Adrenal gland (tissue), 12 donors: ENCODE data around the gene HSP90AB1. TPM values are rescaled to one million over a fixed set of nuclear protein-coding genes. Genes with fewer than 3 reads are reported as not detected.

Experiments used
- DNase-seq, 7 donors: peaks; one replicate each; pipeline ENCODE4 v3.0.0-alpha.2; 2019 to 2020
- H3K27ac ChIP-seq, 5 donors: fragments of 200-600 bp; sonication (generic) in 4 of 5; 1 replicate in 3 of 5; 2 replicates in 2 of 5; pipeline versions ENCODE4 v1.5.1 to v1.8.0; 2016 to 2020; ENCODE audit warnings: mild to moderate bottlenecking in 1 of 5
- H3K27me3 ChIP-seq: fragments of 200-600 bp; 2 replicates; pipeline ENCODE4 v1.8.0; 2021
- H3K36me3 ChIP-seq, 2 donors: fragments of 200-600 bp; replicated peaks in 1 of 2; 1 replicate in 1 of 2; 2 replicates in 1 of 2; pipeline versions ENCODE4 v1.5.1 to v1.8.0; 2018 to 2022
- H3K4me1 ChIP-seq, 2 donors: fragments of 200-600 bp; replicated peaks in 1 of 2; 1 replicate in 1 of 2; 2 replicates in 1 of 2; pipeline versions ENCODE4 v1.5.1 to v1.8.0; 2018 to 2021
- H3K4me3 ChIP-seq, 4 donors: fragments of 200-600 bp; sonication (generic) in 3 of 4; one replicate each; pipeline ENCODE4 v1.5.1; 2016 to 2018
- H3K9me3 ChIP-seq, 3 donors: fragments of 200-600 bp; sonication (generic) in 1 of 3; replicated peaks in 1 of 3; 1 replicate in 2 of 3; 2 replicates in 1 of 3; pipeline versions ENCODE4 v1.5.1 to v1.8.0; 2016 to 2021
- POLR2A ChIP-seq, 2 donors: fragments of 450-650 bp; IDR thresholded peaks; one replicate each; pipeline ENCODE4 v1.6.1; 2017; ENCODE audit warnings: antibody characterized with exemption in 2 of 2, mild to moderate bottlenecking in 2 of 2, moderate library complexity in 1 of 2
- WGBS, 4 donors: extraction: QIAGEN DNeasy Blood & Tissue Kit in 2 of 4; methylation state at CpG; one replicate each; pipeline versions ENCODE4 v1.1.5 to v1.1.7; 2013 to 2017; 5-methylcytosine and 5-hydroxymethylcytosine counted together
- intact Hi-C, 2 donors: fragments of 100-400 bp; cut with DNase I; formaldehyde crosslinking; loops; one replicate each; pipeline versions ENCODE4 v1.14.1 to v1.15.0; 2022 to 2023
- polyA plus RNA-seq, 3 donors: library from polyadenylated mRNA; stranded (reverse); fragments of 200-250 nt in 2 of 3; fragments of 350-450 nt in 1 of 3; fragmentation: Illumina TruSeq in 1 of 3; extraction: RNeasy Lipid Tissue Mini Kit (QIAGEN cat#74804) in 1 of 3; gene quantifications; one replicate each; pipeline ENCODE4 v1.2.3, GENCODE V29; 2013 to 2014
- total RNA-seq, 9 donors: library from RNA; depleted of rRNA in 4 of 9; stranded (reverse); fragments of >200 nt in 4 of 9; fragments of 120-200 nt in 1 of 9; fragmentation: NEBNext Ultra II Directional in 1 of 9; extraction: Animal tissue kit (Norgen Biotek cat#: 25700) in 1 of 9; gene quantifications; one replicate each; pipeline versions ENCODE4 v1.1.0 to v1.2.4, GENCODE V29; 2013 to 2023
- TF ChIP-seq, protein P1 (sequence below), 6 experiments: fragments of 450-650 bp in 4 of 6; fragments of 200-600 bp in 2 of 6; sonication (generic) in 1 of 6; IDR thresholded peaks; 1 replicate in 5 of 6; 2 replicates in 1 of 6; pipeline versions ENCODE4 v1.5.1 to v1.8.0; 2016 to 2021; ENCODE audit warnings: antibody characterized with exemption in 6 of 6, mild to moderate bottlenecking in 2 of 6, moderate library complexity in 1 of 6
- donor health status: healthy with polysubstance abuse.
- donor health status: Bipolar disorder and iron deficiency.
- donor health status: DM: yes; HTN: yes; CAD: no.
- donor health status: DM: no; HTN: no; CAD: no.
- donor health status: DM: no; HTN: no; CAD: no.
- donor health status: DM: yes; HTN: yes; CAD: no.

Gene HSP90AB1
- total and polyA plus RNA-seq, 12 donors = 275 to 2,249 (median 857) TPM

DNA sequence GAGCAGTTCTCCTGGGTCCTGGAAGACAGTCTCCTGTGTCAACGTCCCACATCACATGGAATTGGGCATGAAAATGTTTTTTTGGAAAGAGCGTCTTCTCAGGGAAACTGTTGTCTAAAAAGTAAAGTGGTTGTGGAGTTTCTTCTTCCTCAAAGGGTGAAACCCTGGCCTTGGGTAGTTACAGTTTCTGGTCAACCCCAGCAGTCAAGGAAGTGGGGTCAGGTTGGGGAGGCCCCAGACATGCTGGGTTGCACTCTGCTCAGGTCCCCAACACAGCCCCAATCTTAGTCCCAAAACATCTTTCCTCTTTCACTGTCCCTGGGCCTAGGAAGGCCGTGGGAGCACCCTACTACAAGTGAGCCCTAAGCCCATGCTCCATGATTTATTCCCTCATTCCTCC is 19.4 kb downstream of the HSP90AB1 start:
- H3K9me3 ChIP-seq = no peaks in the 10 kb centered on the region
- H3K4me3 ChIP-seq = no peak overlapping the region
- peak overlapping the region in 1 of 5 donors; percentile 82 for H3K27ac ChIP-seq
- H3K27me3 ChIP-seq = peaks cover 1% of the 10 kb centered on the region
- TF ChIP-seq, protein P1, sequence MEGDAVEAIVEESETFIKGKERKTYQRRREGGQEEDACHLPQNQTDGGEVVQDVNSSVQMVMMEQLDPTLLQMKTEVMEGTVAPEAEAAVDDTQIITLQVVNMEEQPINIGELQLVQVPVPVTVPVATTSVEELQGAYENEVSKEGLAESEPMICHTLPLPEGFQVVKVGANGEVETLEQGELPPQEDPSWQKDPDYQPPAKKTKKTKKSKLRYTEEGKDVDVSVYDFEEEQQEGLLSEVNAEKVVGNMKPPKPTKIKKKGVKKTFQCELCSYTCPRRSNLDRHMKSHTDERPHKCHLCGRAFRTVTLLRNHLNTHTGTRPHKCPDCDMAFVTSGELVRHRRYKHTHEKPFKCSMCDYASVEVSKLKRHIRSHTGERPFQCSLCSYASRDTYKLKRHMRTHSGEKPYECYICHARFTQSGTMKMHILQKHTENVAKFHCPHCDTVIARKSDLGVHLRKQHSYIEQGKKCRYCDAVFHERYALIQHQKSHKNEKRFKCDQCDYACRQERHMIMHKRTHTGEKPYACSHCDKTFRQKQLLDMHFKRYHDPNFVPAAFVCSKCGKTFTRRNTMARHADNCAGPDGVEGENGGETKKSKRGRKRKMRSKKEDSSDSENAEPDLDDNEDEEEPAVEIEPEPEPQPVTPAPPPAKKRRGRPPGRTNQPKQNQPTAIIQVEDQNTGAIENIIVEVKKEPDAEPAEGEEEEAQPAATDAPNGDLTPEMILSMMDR (IDR thresholded peaks at IDR 0.05) = no peak
- no peak for TF ChIP-seq POLR2A (IDR thresholded peaks at IDR 0.05)
- no peak for DNase-seq
- WGBS, 4 donors = 64 to 78% (median 72%) methylated on average over 3 of the region's 3 CpGs
- H3K4me1 ChIP-seq = peaks cover 21 to 28% of the 10 kb centered on the region in 2 donors
- H3K36me3 ChIP-seq = no peaks in the 10 kb centered on the region
- intact Hi-C loops = no loop called here

DNA sequence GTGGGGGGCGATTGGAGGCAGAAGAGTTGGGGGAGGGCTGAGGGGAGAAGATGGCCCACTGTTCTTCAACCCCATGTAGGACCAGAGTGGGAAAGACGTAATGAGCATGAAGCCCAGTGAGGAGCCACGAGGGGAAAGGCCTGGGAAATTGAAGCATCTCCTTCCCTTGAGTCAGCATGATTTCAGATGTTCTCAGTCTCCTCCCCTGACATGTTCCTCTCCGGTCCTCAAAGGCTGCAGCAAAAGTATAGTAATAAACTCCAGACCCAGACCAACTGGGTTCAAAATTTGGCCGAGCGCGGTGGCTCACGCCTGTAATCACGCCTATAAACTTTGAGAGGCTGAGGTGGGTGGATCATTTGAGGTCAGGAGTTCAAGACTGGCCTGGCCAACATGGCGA is 20.4 kb downstream of the HSP90AB1 start:
- intact Hi-C loops = no loop called here
- Histone ChIP-seq H3K27me3 (peaks cover 9% of the 10 kb centered on the region), H3K4me3 (no peak overlapping the region), H3K9me3 (no peaks in the 10 kb centered on the region), H3K4me1 (peaks cover 21 to 27% of the 10 kb centered on the region in 2 donors), H3K36me3 (no peaks in the 10 kb centered on the region), H3K27ac (no peak overlapping the region)
- no peak for DNase-seq
- TF ChIP-seq, protein P1 (IDR thresholded peaks at IDR 0.05) = no peak
- TF ChIP-seq POLR2A (IDR thresholded peaks at IDR 0.05) = no peak
- WGBS, 4 donors = 60 to 64% (median 61%) methylated on average over 9 to 10 of the region's 10 CpGs

DNA sequence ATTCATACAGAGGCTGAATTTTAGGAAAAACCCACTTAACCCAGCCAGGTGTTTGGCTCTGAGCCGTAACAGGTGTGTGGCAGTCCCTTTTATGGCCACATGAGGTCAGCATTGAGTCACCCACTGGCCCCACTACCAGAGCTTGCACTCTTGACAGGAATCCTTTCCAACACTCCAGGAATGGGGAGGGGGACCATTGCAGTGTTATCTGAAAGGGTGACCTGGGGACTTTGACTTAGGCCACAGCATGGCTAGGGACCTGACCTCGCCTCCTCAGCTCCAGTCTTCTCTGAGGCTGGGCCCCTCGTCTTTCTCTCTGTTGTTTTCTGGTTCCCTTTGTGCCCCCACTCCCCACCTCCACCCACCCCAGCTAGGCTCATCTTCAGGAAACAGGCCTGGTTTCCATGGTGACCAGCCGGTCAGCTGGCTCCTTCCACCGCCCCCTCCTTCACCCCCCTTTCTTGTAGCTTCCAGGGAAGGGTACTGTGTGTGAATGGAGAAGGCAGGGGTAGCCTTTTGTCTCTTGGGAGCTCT is 21.3 kb downstream of the HSP90AB1 start:
- Histone ChIP-seq H3K36me3 (no peaks in the 10 kb centered on the region), H3K4me1 (peaks cover 18 to 19% of the 10 kb centered on the region in 2 donors), H3K9me3 (no peaks in the 10 kb centered on the region), H3K4me3 (no peak overlapping the region), H3K27ac (no peak overlapping the region), H3K27me3 (peaks cover 11% of the 10 kb centered on the region)
- no peak for TF ChIP-seq POLR2A (IDR thresholded peaks at IDR 0.05)
- TF ChIP-seq, protein P1 (IDR thresholded peaks at IDR 0.05) = peak; percentile 83 to 94 (median 87)
- intact Hi-C loops = loop anchor here in 1 of 2 donors (2.0 kb wide), 1 partner anchor 71 kb away; no protein-coding TSS in a partner anchor
- DNase-seq = peak in 6 of 7 donors; percentile 43 to 85 (median 62)
- WGBS, 4 donors = 12 to 22% (median 21%) methylated on average over 4 to 5 of the region's 5 CpGs

DNA sequence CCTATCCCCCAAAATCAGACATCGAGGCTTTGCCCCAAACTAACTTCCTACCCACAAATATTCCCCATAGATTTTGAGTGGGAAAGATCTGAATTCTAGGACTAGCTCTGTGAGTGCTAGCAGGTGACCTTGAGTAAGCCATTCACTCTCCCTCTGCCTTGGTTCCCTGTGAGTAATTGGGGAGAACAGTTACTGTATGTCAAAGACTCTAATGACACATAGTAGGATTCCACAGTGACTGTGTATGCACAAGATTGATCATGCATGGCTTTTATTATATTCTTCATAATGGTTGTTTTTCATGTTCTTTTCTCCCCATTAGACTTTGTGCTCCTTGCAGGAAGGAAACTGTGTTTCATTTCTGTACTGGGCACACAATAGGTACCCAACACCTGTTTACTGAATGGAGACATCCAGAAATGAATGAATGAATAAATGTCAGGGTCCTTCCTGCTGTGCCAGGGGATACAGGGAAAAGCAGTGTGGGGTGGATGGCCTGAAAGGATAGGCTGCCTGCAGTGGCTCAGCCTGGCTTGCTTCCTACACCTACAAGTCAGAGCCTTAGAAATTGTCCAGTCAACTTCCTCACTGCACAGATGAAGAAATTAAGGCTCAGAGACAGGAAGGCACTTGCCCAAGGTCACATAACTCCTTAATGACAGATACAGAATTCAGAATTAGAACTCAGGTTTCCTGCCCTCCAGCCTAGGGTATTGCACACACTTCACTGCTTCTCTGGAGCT is 22.4 kb downstream of the HSP90AB1 start:
- peaks cover 6 to 7% of the 10 kb centered on the region in 2 donors for H3K4me1 ChIP-seq
- H3K27ac ChIP-seq = no peak overlapping the region
- intact Hi-C loops = loop anchor here in 1 of 2 donors (2.0 kb wide), 1 partner anchor 69 kb away; no protein-coding TSS in a partner anchor
- no peaks in the 10 kb centered on the region for H3K36me3 ChIP-seq
- no peaks in the 10 kb centered on the region for H3K9me3 ChIP-seq
- TF ChIP-seq, protein P1 (IDR thresholded peaks at IDR 0.05) = no peak
- DNase-seq = no peak
- WGBS, 4 donors = 55 to 70% (median 61%) methylated on average over 1 of the region's 1 CpG
- no peak overlapping the region for H3K4me3 ChIP-seq
- H3K27me3 ChIP-seq = peaks cover 22% of the 10 kb centered on the region
